ENCODE measurements around the gene PILRA. TPM values are rescaled to one million over a fixed set of nuclear protein-coding genes. Genes with fewer than 3 reads are reported as not detected.
"Not testable (repeated sequence)": the region's sequence is repeated elsewhere in the genome, so short reads cannot be mapped to it uniquely, and the experiment has no call there.

The PILRA gene
- total RNA-seq, 4 donors from 2014 or later = 2.5 to 10.7 (median 4.7) TPM

GRCh38 chr7:100348805-100349204 lies 24.5 kb upstream of the PILRA start:
- Histone ChIP-seq H3K27me3 (no peaks in the 10 kb centered on the region), H3K4me3 (no peak overlapping the region), H3K4me1 (peaks cover 0 to 20% (median 0%) of the 10 kb centered on the region in 3 donors), H3K36me3 (peaks cover 0 to 90% of the 10 kb centered on the region in 2 donors), H3K9me3 (no peaks in the 10 kb centered on the region), H3K27ac (peak overlapping the region in 1 of 4 donors; percentile 36)
- no peak for ATAC-seq
- TF ChIP-seq EP300 (IDR thresholded peaks at IDR 0.05) (no peak), POLR2AphosphoS5 (IDR thresholded peaks at IDR 0.05) (no peak), CTCF (IDR thresholded peaks at IDR 0.05) (no peak), POLR2A (IDR thresholded peaks at IDR 0.05) (no peak)

GRCh38 chr7:100349757-100350156 lies 23.5 kb upstream of the PILRA start:
- no peak overlapping the region for H3K27ac ChIP-seq
- H3K36me3 ChIP-seq = peaks cover 0 to 93% of the 10 kb centered on the region in 2 donors
- no peaks in the 10 kb centered on the region for H3K9me3 ChIP-seq
- H3K4me1 ChIP-seq = peaks cover 0 to 12% (median 0%) of the 10 kb centered on the region in 3 donors
- no peak for ATAC-seq
- H3K4me3 ChIP-seq = no peak overlapping the region
- no peak for TF ChIP-seq EP300 (IDR thresholded peaks at IDR 0.05)
- TF ChIP-seq POLR2A (IDR thresholded peaks at IDR 0.05) = no peak
- TF ChIP-seq POLR2AphosphoS5 (IDR thresholded peaks at IDR 0.05) = no peak
- TF ChIP-seq CTCF (IDR thresholded peaks at IDR 0.05) = no peak
- WGBS, 2 donors (ENCODE audit: low coverage in 1 of 2) = 83 to 87% methylated on average over 2 to 3 of the region's 6 CpGs
- H3K27me3 ChIP-seq = no peaks in the 10 kb centered on the region

- H3K4me3 ChIP-seq = no peak overlapping the region
- H3K27ac ChIP-seq = no peak overlapping the region
- H3K4me1 ChIP-seq = peaks cover 0 to 8% (median 0%) of the 10 kb centered on the region in 3 donors
- TF ChIP-seq POLR2AphosphoS5 (IDR thresholded peaks at IDR 0.05) = no peak
- no peak for TF ChIP-seq EP300 (IDR thresholded peaks at IDR 0.05)
- TF ChIP-seq CTCF (IDR thresholded peaks at IDR 0.05) = no peak
- no peak for TF ChIP-seq POLR2A (IDR thresholded peaks at IDR 0.05)
- no peak for ATAC-seq
- 90% methylated on average over 2 of the region's 6 CpGs; no CpG with 5 or more reads in 1 of the 2 donors for WGBS, 2 donors (ENCODE audit: low coverage in 1 of 2)
- no peaks in the 10 kb centered on the region for H3K9me3 ChIP-seq
- no peaks in the 10 kb centered on the region for H3K27me3 ChIP-seq
- peaks cover 0 to 100% of the 10 kb centered on the region in 2 donors for H3K36me3 ChIP-seq
These were observed 21.6 kb upstream of the PILRA start for GRCh38 chr7:100351657-100352058.

- ATAC-seq, H3K4me1 ChIP-seq, H3K9me3 ChIP-seq, H3K27ac ChIP-seq, H3K27me3 ChIP-seq, H3K4me3 ChIP-seq: not testable (repeated sequence)
- peaks cover 0 to 100% of the 10 kb centered on the region in 2 donors for H3K36me3 ChIP-seq
- WGBS, 2 donors (ENCODE audit: low coverage in 1 of 2) = 80% methylated on average over 1 of the region's 18 CpGs; no CpG with 5 or more reads in 1 of the 2 donors
These were observed 21.0 kb upstream of the PILRA start for GRCh38 chr7:100352230-100352781.

GRCh38 chr7:100352984-100353684 lies 20.2 kb upstream of the PILRA start:
- WGBS, 2 donors (ENCODE audit: low coverage in 1 of 2) = 60 to 80% methylated on average over 1 to 5 of the region's 16 CpGs
- Histone ChIP-seq H3K9me3 (no peaks in the 10 kb centered on the region), H3K27ac (no peak overlapping the region), H3K27me3 (no peaks in the 10 kb centered on the region), H3K36me3 (peaks cover 0 to 100% of the 10 kb centered on the region in 2 donors), H3K4me1 (peaks cover 0 to 3% (median 0%) of the 10 kb centered on the region in 3 donors), H3K4me3 (no peak overlapping the region)
- TF ChIP-seq CTCF (IDR thresholded peaks at IDR 0.05) (no peak), EP300 (IDR thresholded peaks at IDR 0.05) (no peak), POLR2AphosphoS5 (IDR thresholded peaks at IDR 0.05) (no peak), POLR2A (IDR thresholded peaks at IDR 0.05) (no peak)
- no peak for ATAC-seq

Data from gastroesophageal sphincter (tissue), 4 donors.